Hindlimb muscle (tissue), 1 donor: ENCODE data around the gene EMC10. TPM values are rescaled to one million over a fixed set of nuclear protein-coding genes. Genes with fewer than 3 reads are reported as not detected.
"Not testable (repeated sequence)": the region's sequence is repeated elsewhere in the genome, so short reads cannot be mapped to it uniquely, and the experiment has no call there.

Experiments
- DNase-seq: peaks from one replicate; pipeline ENCODE4 v3.0.0-alpha.2; 2013
- polyA plus RNA-seq: library from polyadenylated mRNA; unstranded; fragments of 120-200 nt; gene quantifications from one replicate; pipeline ENCODE4 v1.2.1, GENCODE V29; 2013; ENCODE audit not compliant: insufficient read length

Gene EMC10
- polyA plus RNA-seq, 1 donor: 95.9 TPM

DNA sequence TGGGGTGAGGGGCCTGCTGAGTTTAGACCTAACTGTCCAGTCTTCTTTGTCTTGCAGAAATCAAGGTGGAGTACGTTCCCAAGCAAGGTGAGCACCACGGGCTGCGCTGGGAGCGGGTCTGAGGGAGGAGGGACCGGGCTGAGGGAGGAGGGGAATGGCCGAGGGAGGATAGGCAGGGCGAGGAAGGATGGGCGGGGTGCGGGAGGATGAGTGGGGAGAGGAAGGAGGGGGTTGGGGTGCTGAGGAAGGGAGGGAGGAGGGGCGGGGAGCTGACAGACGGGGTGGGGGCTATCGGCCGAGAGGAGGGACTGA is 25.1 kb upstream of the EMC10 start:
- DNase-seq: no peak

GRCh38 chr19:50453243-50453642 is 23.1 kb upstream of the EMC10 start:
- DNase-seq: no peak

- DNase-seq: no peak
Observed at GRCh38 chr19:50455992-50456391, 20.3 kb upstream of the EMC10 start.

- DNase-seq: no peak
Observed at GRCh38 chr19:50457300-50457699, 19.0 kb upstream of the EMC10 start.

- no peak for DNase-seq
Observed at GRCh38 chr19:50458396-50459066, 17.8 kb upstream of the EMC10 start.

GRCh38 chr19:50459067-50459456 is 17.2 kb upstream of the EMC10 start:
- no peak for DNase-seq

DNA sequence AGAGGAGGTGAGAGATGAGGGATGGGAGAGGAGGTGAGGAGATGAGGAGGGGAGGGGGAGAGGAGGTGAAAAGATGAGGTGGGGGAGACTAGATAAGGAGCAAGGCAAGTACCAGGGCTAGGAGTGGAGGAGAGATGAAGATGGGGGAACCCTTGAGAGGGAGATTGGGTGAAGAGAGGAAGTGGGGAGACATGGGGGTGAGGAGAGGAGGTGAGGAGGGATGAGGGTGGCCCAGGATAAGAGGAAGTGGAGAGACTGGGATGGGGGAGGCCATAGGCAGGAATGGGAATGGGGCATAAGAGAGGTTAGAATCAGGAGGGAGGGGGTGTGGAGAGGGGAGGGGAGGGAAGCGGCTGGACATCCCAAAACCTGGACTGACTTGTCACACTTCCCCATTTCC is 16.7 kb upstream of the EMC10 start:
- DNase-seq: no peak

DNA sequence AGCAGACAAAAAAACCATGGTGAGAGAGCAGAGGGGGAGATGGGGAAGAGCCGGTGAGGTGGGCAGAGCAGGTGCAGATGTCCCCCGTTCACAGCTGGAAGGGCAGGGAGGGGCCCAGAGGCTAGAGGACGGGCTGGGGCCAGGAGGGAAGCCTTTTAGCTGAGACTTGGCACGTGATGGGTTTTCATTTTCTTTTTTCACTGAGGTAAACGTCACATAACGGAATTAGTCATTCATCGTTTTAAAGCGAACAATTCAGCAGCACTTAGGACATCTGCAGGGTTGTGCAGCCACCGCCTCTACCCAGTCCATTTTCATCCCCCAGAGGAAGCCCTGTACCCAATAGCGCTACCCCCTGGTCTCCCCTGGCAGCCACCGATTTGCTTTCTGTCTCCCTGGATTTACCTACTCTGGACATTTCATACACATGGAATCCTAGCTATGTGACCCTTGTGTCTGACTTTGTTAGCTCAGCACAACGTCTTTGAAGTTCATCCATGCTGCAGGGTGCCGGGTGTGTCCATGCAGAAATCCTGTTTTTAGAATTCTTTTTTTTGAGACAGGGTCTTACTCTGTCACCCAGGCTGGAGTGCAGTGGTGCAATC is 16.0 kb upstream of the EMC10 start:
- no peak for DNase-seq

DNA sequence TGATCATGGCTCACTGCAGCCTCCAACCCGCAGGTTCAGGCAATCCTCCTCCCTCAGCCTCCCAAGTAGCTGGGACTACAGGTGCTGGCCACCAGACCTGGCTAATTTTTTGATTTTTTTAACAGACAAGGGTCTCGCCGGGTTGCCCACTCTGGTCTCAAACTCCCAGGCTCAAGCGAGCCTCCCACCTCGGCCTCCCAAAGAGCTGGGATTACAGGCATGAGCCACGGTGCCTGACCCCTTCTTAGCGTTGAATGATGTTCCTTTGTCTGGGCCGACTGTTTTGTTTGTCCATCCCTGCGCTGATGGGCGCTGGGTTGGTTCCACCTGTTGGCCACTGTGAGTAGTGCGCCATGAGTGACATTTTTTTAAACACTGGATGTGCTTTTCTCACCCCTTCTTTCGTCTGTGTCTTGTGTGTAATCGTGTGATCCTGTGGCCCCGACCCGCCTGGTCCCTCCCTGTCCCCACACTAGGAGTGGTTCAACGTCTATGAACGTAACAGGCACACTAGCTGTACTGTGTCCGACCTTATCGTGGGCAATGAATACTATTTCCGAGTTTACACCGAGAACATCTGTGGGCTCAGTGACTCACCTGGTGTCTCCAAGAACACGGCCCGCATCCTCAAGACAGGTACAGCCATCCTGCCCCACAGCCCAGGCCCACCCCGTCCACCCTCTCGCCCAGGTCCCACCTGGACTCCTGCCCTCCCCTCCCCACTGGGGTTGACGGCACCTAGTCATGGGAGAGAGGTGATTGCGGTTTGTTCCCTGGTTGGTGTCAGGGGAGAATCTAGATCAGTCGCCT is 15.0 kb upstream of the EMC10 start:
- DNase-seq: peak; percentile 67

GRCh38 chr19:50462970-50463369 is 13.3 kb upstream of the EMC10 start:
- no peak for DNase-seq

DNA sequence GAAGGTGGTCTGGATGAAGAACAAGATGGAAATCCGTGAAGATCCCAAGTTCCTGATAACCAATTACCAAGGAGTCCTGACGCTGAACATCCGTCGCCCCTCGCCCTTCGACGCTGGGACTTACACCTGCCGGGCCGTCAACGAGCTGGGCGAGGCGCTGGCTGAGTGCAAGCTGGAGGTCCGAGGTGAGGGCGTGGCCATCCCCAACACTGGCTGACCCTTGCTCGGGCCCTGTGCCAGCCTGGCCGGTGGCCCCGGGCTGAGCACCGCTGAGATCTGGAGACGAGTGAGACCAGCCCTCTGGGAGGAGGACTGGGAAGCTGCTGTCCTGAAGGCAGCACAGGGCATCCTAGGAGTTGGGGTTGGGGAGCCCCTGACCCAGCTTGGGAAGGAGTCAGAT is 12.0 kb upstream of the EMC10 start:
- no peak for DNase-seq

DNA sequence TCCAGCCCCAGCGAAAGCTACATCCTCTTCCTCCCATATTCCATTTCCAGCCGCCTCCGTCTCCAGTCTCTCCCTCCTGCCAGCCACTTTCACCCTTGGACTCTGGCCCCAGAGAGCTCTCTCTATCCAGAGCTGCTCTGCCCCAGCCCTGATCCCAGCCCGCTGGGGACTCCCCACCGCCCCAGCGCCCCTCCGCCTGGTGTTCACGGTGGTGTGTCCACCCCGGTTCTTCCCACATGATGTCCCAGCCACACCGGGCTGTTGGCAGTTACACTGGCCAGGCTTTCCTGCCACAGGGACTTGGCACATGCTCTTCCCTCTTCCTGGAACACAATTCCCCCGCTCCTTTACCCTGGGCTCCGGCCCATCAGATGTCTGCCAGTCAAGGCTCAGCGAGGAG is 11.3 kb upstream of the EMC10 start:
- no peak for DNase-seq

DNA sequence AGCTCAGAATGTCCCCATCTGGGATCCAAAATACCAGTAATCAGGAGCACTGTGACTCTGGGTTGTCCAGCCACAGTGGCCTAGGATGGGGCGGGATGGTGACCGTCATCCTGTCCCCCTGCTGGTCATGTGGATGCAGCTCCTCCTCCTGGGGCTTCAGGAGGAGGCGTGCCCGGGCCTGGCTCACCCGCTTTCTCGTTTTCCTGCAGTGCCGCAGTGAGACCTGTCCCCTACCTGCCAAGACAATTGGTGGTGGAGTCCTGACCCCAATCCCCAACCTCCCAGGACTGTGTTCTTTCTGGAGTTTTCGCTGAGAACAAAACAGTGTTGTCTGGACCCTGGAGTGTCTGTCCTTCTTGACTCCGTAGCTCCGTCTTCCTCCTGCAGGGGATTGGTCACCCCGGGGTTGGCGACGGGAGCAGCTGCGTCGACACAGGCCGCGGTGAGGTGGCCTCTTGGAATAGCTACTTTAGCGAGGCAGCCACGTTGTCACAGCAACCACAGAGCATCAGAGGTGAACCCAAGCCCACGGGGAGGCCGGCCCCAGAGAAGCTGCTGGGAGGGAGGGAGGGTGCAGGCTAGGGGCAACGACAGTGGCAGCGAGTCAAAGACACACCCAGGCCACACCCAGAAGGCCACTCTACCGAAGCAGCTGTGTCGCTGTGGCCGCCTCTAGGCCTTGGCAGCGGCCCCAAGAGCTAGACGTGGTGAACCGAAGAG is 10.2 kb upstream of the EMC10 start:
- peak; percentile 53 for DNase-seq

DNA sequence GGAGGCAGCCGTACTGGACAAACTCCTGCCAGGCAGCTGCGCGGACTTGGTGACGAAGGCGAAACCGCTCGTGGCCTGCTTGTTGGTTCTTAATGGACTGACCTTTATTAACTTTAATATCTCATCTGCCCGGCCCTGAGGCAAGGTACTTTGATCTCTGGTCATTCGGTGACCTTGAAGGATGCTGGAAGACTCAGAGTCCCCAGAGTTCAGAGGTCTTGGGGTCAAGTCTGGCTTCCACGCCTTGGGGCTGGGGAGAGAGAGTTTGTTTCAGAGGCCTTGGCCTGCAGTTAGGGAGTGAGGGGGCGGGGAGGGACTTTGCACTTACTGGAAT is 9.6 kb upstream of the EMC10 start:
- no peak for DNase-seq

GRCh38 chr19:50467566-50467965 is 8.7 kb upstream of the EMC10 start:
- no peak for DNase-seq

DNA sequence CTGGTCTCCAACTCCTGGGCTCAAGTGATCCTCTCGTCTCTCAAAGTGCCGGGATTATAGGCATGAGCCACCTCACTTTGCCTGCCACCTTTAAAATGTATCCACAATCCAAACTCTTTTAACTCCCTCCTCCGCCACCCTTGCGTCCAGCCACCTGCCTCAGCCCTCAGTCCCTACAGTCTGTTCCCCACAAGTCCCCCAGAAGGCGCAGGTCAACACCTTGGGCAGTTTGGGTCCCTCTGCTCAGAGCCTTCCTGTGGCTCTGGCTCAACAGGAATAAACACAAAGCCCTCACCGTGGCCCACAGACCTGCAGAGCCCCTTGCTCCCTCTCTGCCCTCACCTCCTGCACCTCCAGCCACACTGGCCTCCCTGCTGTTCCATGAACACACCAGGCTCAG is 7.5 kb upstream of the EMC10 start:
- DNase-seq: no peak

DNA sequence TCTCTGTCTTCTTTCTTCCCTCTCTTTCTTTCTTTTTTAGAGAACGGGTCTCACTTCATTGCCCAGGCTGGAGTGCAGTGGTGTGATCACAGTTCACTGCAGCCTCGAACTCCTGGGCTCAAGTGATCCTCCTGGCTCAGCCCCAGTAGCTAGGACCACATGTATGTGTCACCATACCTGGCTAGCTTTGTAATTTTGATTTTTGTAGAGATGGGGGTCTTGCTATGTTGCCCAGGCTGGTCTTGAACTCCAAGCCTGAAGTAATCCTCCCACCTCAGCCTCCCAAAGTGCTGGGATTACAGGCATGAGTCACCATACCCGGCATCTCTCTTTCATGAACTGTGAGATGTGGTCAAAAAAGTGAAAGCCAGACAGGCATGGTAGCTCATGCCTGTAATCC is 3.0 kb upstream of the EMC10 start:
- not testable (repeated sequence) for DNase-seq

GRCh38 chr19:50475101-50475568 is 1.2 kb upstream of the EMC10 start:
- no peak for DNase-seq

DNA sequence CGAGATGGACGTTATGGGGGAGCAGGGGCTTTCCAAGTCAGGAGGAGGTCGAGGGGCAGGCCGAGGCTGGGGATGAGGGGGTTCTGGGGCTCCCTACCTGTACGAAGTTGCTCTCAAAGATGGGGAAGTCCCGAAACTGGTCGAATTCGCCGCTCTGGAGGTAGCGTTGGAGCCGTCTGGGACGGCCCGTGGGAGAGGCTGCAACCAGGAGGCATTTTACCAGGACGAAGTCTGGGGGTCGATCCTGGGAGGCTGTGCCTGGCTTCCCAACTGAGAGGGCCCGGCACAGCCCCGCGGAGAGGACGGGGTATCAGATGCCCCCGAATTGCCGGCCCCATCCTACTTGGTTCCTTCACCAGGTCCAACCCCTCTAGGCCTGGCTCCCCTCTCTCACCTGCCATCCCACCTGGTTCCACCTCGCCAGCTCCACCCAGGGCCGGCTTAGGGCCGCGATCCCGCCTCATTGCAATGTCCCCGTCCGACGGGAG is 527 bp upstream of the EMC10 start:
- no peak for DNase-seq

GRCh38 chr19:50476907-50477238 is 566 bp downstream of the EMC10 start:
- no peak for DNase-seq

DNA sequence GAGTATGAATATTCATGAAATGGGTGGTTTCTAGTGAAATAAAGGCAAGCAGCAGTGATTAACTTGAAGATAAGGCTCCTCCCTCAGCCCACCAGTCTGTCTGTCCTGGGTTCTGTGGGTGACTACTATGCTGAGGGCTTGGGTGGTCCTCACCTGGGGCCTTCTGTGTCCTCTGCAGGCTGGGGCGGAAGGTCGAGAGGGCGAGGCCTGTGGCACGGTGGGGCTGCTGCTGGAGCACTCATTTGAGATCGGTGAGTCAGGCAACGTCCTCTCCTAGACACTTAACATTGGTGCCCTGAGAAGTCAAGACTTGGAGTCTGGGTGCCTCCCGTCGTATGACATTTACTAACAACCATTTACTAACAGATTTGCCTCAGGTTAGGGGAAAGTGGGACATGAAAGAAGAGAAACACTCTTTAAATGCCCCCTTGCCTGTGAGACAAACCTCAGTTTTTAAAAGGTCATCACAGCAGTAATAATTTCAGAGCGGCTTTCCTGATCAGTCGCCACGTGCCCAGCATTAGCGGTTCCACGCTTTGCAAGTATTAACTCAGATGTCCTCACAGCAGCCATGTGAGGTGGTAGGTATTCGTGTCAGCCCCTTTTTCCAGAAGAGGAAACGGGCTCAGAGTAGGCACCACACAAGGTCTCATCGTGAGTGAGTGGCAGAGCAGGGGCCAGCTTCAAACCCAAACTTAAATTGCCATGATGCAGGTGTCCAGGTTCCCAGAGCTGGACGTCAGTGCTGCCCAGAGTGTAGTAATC is 1.6 kb downstream of the EMC10 start:
- no peak for DNase-seq

- no peak for DNase-seq
Observed at GRCh38 chr19:50478901-50479715, 2.8 kb downstream of the EMC10 start.
